Astrocyte (in vitro differentiated cells and primary cell): Measurements from ENCODE around the gene KLHL25.

ENCODE experiments used
- CTCF ChIP-seq: IDR thresholded peaks from 2 replicates; pipeline ENCODE4 v1.5.1; 2011; ENCODE audit warnings: low read depth, mild to moderate bottlenecking, inconsistent platforms, low read length, moderate library complexity; ENCODE audit not compliant: insufficient read depth
- EZH2 ChIP-seq: IDR thresholded peaks from 2 replicates; pipeline ENCODE4 v1.6.1; 2012; ENCODE audit warnings: mild to moderate bottlenecking, low read length, inconsistent platforms; ENCODE audit not compliant: insufficient read depth

DNA sequence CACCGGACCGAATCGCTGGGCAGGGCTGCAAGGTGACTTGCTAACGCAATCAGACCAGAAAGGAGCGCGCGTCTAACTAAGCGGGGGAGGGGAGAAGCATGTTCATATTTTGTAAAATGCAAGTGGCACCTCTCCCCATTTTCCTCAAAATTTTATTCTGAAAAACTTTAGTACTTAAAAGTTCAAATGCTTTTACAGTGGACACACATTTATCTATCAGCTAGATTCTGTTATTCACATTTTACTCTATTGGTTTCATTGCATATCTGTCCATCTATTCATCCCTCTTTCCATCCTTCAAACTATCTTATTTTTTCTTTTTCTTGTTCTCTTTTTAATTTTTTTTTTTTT, 46.1 kb upstream of the KLHL25 start:
- TF ChIP-seq CTCF (no peak), EZH2 (no peak)
